Activated T-helper 17 cell treated with anti-CD3 and anti-CD28 coated beads, Interleukin-2, amount 50 U/mL, for 72 hours (primary cell): Measurements from ENCODE around the gene PLA2R1. TPM values are rescaled to one million over a fixed set of nuclear protein-coding genes. Genes with fewer than 3 reads are reported as not detected.
A peak's percentile ranks its signal among the peaks of the same experiment; 100 is the strongest.
"Not testable (repeated sequence)": the region's sequence is repeated elsewhere in the genome, so short reads cannot be mapped to it uniquely, and the experiment has no call there.

ENCODE experiments used
- ATAC-seq: fragments of 150-1000 bp; cut with Tn5 transposase; replicated peaks from 2 replicates; pipeline ENCODE4 v1.10.0; 2021; ENCODE audit warnings: mild to moderate bottlenecking, moderate library complexity
- H3K27ac Mint-ChIP-seq: one replicate; pipeline ENCODE4 v1.8.0; 2022; ENCODE audit warnings: mixed read lengths
- H3K27me3 Mint-ChIP-seq: one replicate; pipeline ENCODE4 v1.8.0; 2022; ENCODE audit warnings: mixed read lengths
- H3K36me3 Mint-ChIP-seq: one replicate; pipeline ENCODE4 v1.8.0; 2022; ENCODE audit warnings: low read depth, mild to moderate bottlenecking, mixed read lengths
- H3K4me1 Mint-ChIP-seq: one replicate; pipeline ENCODE4 v1.8.0; 2022; ENCODE audit warnings: mixed read lengths
- H3K4me3 Mint-ChIP-seq: one replicate; pipeline ENCODE4 v1.8.0; 2022; ENCODE audit warnings: mild to moderate bottlenecking, mixed read lengths
- H3K9me3 Mint-ChIP-seq: one replicate; pipeline ENCODE4 v1.8.0; 2022; ENCODE audit warnings: mixed read lengths
- total RNA-seq, 2 donors: library from RNA; stranded (reverse); gene quantifications; one replicate each; pipeline ENCODE4 v1.2.3, GENCODE V29; 2022

Gene PLA2R1
- total RNA-seq, 2 donors from 2014 or later, result 0.02 TPM; not detected in 1

GRCh38 chr2:160054984-160055725, 7.3 kb downstream of the PLA2R1 start:
- Mint-ChIP-seq H3K4me3 (no peak overlapping the region), H3K9me3 (no peaks in the 10 kb centered on the region), H3K27ac (no peak overlapping the region), H3K36me3 (no peaks in the 10 kb centered on the region), H3K27me3 (peaks cover 62% of the 10 kb centered on the region), H3K4me1 (peaks cover 11% of the 10 kb centered on the region)
- ATAC-seq, result no peak

DNA sequence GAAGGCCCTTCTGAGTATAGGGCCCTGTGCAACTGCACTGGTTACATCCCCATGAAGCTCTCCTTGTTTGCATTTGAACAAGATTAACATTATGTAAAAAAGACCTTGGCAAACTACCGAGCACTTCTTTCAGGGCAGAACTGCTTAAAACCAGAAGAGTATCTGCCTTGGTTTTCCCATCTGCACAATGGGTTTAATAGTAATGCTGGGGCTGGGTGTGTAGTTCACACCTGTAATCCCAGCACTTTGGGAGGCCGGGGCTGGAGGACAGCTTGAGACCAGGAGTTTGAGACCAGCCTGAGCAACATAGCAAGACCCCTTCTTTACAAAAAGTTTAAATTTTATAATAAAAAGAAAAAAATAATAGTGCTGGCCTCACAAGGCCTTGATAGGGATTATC, 8.5 kb downstream of the PLA2R1 start:
- ATAC-seq, result no peak
- Mint-ChIP-seq H3K4me1 (peaks cover 11% of the 10 kb centered on the region), H3K9me3 (no peaks in the 10 kb centered on the region), H3K36me3 (no peaks in the 10 kb centered on the region), H3K4me3 (no peak overlapping the region), H3K27ac (no peak overlapping the region), H3K27me3 (peaks cover 55% of the 10 kb centered on the region)

DNA sequence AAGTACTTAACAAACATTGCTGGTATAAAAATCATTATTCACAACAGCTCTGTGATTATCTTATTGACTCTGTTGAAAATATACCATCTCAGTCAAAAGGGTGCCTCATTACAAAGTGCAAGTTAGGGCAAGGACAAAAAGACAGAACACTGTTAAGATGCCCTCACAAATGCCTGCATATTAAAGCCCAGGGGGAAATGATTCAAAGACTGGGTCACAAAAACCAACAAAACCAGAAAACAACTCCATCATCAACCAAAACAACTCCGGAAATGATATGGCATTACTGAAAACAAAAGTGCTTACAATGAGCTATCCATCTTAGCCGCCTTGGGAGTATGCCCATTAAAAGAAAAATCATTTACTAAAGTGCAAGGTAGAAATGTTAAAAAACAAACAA, 9.9 kb downstream of the PLA2R1 start:
- no peaks in the 10 kb centered on the region for H3K9me3 Mint-ChIP-seq
- H3K36me3 Mint-ChIP-seq, result no peaks in the 10 kb centered on the region
- H3K4me3 Mint-ChIP-seq, result no peak overlapping the region
- H3K27me3 Mint-ChIP-seq, result peaks cover 42% of the 10 kb centered on the region
- peaks cover 11% of the 10 kb centered on the region for H3K4me1 Mint-ChIP-seq
- peak; percentile 73 for ATAC-seq
- H3K27ac Mint-ChIP-seq, result peak overlapping the region; percentile 16

GRCh38 chr2:160051371-160051800, 11.0 kb downstream of the PLA2R1 start:
- H3K27ac Mint-ChIP-seq, result no peak overlapping the region
- H3K4me1 Mint-ChIP-seq, result peaks cover 11% of the 10 kb centered on the region
- H3K36me3 Mint-ChIP-seq, result no peaks in the 10 kb centered on the region
- no peak overlapping the region for H3K4me3 Mint-ChIP-seq
- H3K27me3 Mint-ChIP-seq, result peaks cover 33% of the 10 kb centered on the region
- H3K9me3 Mint-ChIP-seq, result no peaks in the 10 kb centered on the region
- no peak for ATAC-seq

- no peak for ATAC-seq
- Mint-ChIP-seq H3K4me3 (no peak overlapping the region), H3K27me3 (peaks cover 29% of the 10 kb centered on the region), H3K27ac (no peak overlapping the region), H3K4me1 (peaks cover 11% of the 10 kb centered on the region), H3K9me3 (no peaks in the 10 kb centered on the region), H3K36me3 (no peaks in the 10 kb centered on the region)
Measured at GRCh38 chr2:160050147-160050546, 12.3 kb downstream of the PLA2R1 start.

GRCh38 chr2:160045703-160046210, 16.7 kb downstream of the PLA2R1 start:
- no peak overlapping the region for H3K4me3 Mint-ChIP-seq
- peaks cover 25% of the 10 kb centered on the region for H3K27me3 Mint-ChIP-seq
- no peaks in the 10 kb centered on the region for H3K36me3 Mint-ChIP-seq
- no peak for ATAC-seq
- no peaks in the 10 kb centered on the region for H3K9me3 Mint-ChIP-seq
- H3K4me1 Mint-ChIP-seq, result peaks cover 8% of the 10 kb centered on the region
- no peak overlapping the region for H3K27ac Mint-ChIP-seq

- no peak overlapping the region for H3K27ac Mint-ChIP-seq
- no peaks in the 10 kb centered on the region for H3K36me3 Mint-ChIP-seq
- no peaks in the 10 kb centered on the region for H3K9me3 Mint-ChIP-seq
- peaks cover 25% of the 10 kb centered on the region for H3K27me3 Mint-ChIP-seq
- ATAC-seq, result no peak
- H3K4me1 Mint-ChIP-seq, result peaks cover 8% of the 10 kb centered on the region
- H3K4me3 Mint-ChIP-seq, result no peak overlapping the region
Measured at GRCh38 chr2:160044728-160045127, 17.7 kb downstream of the PLA2R1 start.

- Mint-ChIP-seq H3K27me3 (peaks cover 25% of the 10 kb centered on the region), H3K36me3 (no peaks in the 10 kb centered on the region), H3K4me1 (peaks cover 8% of the 10 kb centered on the region), H3K27ac (no peak overlapping the region), H3K4me3 (no peak overlapping the region), H3K9me3 (no peaks in the 10 kb centered on the region)
- ATAC-seq, result no peak
Measured at GRCh38 chr2:160043265-160043664, 19.1 kb downstream of the PLA2R1 start.

DNA sequence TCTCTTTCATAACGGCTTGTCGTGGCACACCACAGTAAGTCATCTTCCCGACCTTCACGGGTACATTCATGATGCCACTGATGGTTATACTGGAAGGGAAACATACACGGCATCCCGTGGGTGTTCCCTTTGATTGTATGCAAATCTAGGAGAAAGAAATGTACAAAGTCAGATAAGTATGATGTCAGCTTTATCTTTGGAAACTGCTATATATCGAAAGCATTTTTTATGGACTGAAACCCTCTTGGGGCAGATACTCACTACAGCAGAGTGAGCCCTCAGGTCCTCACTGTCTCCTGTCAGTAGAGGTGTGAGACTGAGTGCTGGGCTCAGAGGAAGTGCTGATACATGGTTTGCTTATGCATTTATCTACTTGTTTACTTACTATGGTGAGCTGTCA, 20.4 kb downstream of the PLA2R1 start:
- Mint-ChIP-seq H3K9me3 (no peaks in the 10 kb centered on the region), H3K4me1 (peaks cover 8% of the 10 kb centered on the region), H3K27me3 (peaks cover 25% of the 10 kb centered on the region), H3K36me3 (no peaks in the 10 kb centered on the region), H3K27ac (no peak overlapping the region), H3K4me3 (peak overlapping the region; percentile 8)
- peak; percentile 97 for ATAC-seq

GRCh38 chr2:160041091-160041490, 21.3 kb downstream of the PLA2R1 start:
- no peaks in the 10 kb centered on the region for H3K36me3 Mint-ChIP-seq
- no peak for ATAC-seq
- peaks cover 25% of the 10 kb centered on the region for H3K27me3 Mint-ChIP-seq
- H3K4me3 Mint-ChIP-seq, result no peak overlapping the region
- H3K9me3 Mint-ChIP-seq, result no peaks in the 10 kb centered on the region
- peaks cover 8% of the 10 kb centered on the region for H3K4me1 Mint-ChIP-seq
- no peak overlapping the region for H3K27ac Mint-ChIP-seq

GRCh38 chr2:160039166-160039903, 23.1 kb downstream of the PLA2R1 start:
- Mint-ChIP-seq H3K9me3 (no peaks in the 10 kb centered on the region), H3K36me3 (no peaks in the 10 kb centered on the region), H3K4me1 (peaks cover 8% of the 10 kb centered on the region), H3K4me3 (no peak overlapping the region), H3K27me3 (peaks cover 17% of the 10 kb centered on the region), H3K27ac (no peak overlapping the region)
- ATAC-seq, result no peak

DNA sequence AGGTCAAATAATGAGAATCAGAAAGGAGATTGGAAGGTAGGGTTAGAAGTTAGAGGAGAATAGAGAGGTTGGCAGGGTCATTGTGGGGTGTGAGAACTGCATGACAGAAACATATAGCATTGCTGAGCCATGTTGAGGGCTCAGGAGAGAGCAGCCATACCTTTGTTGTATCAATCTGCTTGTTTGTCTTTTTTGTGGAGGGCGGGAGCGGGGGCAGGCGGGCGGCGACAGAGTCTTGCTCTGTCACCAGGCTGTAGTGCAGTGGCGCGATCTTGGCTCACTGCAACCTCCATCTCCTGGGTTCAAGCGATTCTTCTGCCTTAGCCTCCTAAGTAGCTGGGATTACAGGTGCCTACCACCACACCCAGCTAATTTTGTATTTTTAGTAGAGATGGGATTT, 23.8 kb downstream of the PLA2R1 start:
- H3K4me1 Mint-ChIP-seq, H3K36me3 Mint-ChIP-seq, ATAC-seq, H3K4me3 Mint-ChIP-seq, H3K9me3 Mint-ChIP-seq, H3K27ac Mint-ChIP-seq: not testable (repeated sequence)
- H3K27me3 Mint-ChIP-seq, result peaks cover 13% of the 10 kb centered on the region

GRCh38 chr2:160036736-160037135, 25.7 kb downstream of the PLA2R1 start:
- H3K36me3 Mint-ChIP-seq, result no peaks in the 10 kb centered on the region
- H3K27me3 Mint-ChIP-seq, result peaks cover 5% of the 10 kb centered on the region
- no peak overlapping the region for H3K4me3 Mint-ChIP-seq
- ATAC-seq, result no peak
- H3K9me3 Mint-ChIP-seq, result no peaks in the 10 kb centered on the region
- H3K4me1 Mint-ChIP-seq, result no peaks in the 10 kb centered on the region
- no peak overlapping the region for H3K27ac Mint-ChIP-seq

- no peak for ATAC-seq
- Mint-ChIP-seq H3K27ac (no peak overlapping the region), H3K4me3 (no peak overlapping the region), H3K36me3 (no peaks in the 10 kb centered on the region), H3K4me1 (no peaks in the 10 kb centered on the region), H3K27me3 (no peaks in the 10 kb centered on the region), H3K9me3 (no peaks in the 10 kb centered on the region)
Measured at GRCh38 chr2:160035125-160035524, 27.3 kb downstream of the PLA2R1 start.

DNA sequence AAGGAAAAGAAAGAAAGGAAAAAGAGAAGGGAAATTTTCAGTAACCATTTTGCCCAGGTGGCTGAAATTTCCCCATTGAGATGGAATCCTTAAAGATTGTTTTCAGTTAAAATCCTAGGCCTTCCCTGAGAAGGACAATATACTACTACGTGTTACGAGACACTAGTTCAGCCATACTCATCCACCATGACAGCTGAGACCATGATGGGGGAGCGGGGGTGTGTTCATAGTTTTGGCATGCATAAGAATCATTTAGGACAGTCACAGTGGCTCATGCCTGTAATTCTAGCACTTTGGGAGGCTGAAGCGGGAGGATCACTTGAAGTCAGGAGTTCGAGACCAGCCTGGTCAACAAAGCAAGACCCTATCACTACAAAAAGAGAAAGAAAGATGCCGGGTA, 28.0 kb downstream of the PLA2R1 start:
- Mint-ChIP-seq H3K9me3 (no peaks in the 10 kb centered on the region), H3K36me3 (no peaks in the 10 kb centered on the region), H3K4me1 (no peaks in the 10 kb centered on the region), H3K4me3 (no peak overlapping the region), H3K27ac (no peak overlapping the region), H3K27me3 (no peaks in the 10 kb centered on the region)
- ATAC-seq, result no peak
